Renal cortical epithelial cell (primary cell): ENCODE measurements around the gene MAN1A1. TPM values are rescaled to one million over a fixed set of nuclear protein-coding genes. Genes with fewer than 3 reads are reported as not detected.
A peak's percentile ranks its signal among the peaks of the same experiment; 100 is the strongest.
"Not testable (repeated sequence)": the region's sequence is repeated elsewhere in the genome, so short reads cannot be mapped to it uniquely, and the experiment has no call there.

Experiments used
- DNase-seq: peaks from one replicate; pipeline ENCODE4 v3.0.0-alpha.2; 2011; ENCODE audit warnings: low read depth
- total RNA-seq: library from RNA; depleted of rRNA; stranded (reverse); fragments of >200 nt; gene quantifications from 2 replicates; pipeline ENCODE4 v1.2.3, GENCODE V29; 2014

The MAN1A1 gene
- total RNA-seq, 1 donor from 2014 or later = 50.5 TPM

DNA sequence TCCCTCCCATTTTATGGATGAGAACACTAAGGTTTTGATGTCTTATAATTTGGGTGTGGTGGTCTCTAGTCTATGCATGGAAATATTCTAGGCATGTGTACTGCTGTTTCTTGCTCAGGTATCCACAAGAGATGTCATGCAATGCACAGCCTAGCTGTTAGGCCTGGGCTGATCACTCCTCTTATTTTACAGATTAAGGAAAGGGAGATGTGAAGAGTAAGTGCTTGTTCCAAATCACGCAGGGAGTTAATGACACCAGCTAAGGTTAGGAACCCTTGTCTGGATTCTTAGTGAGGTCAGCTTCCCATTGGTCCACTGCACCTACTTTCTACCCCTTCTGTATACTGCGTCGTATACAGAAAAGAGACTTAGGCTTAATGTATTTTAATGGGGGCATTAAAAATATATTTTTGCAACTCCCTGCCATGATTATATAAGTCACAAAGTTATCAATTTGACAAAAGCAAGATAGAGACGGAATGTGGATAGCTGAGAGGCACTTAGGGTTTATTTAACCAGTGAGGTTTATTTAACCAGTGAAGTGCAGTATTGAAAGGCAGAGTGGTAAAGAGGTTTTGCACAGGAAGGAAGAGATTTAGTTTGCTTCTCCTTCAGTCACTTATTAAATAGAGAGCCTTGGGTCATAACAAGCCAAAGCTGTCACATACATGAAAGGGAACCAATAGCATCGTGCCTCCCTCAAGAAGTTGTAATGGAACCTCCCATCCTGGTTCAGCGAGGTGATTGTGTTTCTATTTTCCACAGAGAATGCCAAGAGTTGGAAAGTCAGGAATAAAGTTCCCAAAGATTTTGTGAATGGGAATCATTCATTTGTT is 176.1 kb downstream of the MAN1A1 start:
- DNase-seq = peak; percentile 71

DNA sequence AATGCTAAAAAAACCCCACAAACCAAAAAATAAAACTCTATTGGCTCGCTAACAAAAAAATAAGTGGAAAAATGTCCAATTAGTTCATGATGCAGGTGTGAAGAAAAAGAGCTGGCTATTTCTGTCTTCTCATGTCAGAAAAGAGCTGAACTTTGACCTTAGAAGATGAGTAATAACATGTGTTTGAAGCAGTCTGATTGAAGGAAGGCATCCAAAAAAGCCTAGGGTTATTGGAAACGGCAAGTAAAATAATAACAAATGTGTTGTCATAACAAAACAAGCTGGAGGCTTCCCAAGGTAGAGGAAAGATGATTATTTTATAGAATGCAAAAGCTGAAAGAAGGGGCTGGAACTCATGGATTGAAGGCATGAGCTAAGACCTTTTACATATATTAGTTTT is 176.7 kb downstream of the MAN1A1 start:
- peak; percentile 72 for DNase-seq

DNA sequence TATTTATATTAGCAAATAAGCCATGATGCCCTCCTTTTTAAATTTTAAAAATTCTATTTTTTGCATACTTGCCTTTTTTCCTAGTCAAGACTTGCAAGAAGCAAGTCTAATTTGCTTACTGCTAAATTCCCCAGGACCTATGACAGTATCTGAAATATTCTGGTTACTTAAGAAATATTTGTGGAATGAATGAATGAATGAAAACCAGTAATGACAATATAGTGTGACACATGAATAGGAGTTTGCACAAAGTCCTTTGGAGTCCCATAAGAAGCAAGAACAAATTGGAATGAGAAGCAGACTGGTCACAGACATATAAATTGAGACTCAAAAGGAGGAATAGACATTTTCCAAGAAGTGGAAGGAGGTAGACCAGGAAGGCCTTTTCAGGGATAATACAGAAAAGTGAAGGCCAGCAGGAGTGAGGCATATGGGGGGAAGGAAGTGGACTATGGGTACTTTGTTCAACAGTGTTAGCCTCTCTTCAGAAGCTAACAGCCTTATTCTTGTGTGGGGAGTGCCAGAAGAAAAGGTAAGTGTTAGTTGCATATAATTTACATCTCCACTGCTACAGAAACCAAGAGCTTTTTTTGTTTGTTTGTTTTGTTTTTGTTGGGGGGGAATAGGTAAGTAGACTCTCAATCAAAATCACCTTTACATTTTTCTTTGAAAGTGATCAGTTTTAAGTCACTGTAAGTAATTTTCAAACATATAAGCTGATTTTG is 177.5 kb downstream of the MAN1A1 start:
- no peak for DNase-seq

DNA sequence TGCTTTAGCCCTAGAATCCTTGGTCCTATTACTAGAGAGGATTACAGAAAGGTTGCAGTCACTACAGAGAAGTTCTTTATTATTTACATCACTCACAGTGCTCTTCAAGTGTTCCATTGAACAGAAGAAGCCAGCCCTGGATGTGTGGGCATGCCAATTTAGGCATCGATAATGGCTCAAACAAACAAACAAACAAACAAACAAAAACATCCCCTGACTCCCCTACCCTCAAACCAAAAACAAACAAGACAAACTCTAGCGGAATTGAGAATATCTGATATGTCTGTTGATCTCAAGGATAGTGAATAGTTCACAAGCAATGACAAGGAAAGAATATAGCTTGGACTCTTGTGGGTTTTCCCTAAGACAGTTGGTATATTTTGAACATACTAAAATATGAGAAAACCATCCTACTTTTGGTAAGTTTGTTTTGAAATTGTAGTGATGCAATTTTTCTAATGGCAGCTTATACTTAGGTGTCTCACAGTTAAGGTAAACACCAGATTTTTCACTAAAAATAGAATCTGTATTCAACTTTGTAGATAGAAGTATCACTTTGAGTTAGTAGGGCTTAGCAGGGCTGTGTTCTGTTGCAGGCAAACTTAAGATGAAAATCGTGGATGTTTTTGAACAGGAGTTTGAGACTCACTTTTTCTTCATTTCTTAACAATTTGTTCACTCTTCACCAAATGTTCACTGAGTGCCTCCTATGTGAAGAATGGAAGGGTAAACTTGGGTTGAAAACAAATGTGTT is 178.3 kb downstream of the MAN1A1 start:
- DNase-seq = no peak

DNA sequence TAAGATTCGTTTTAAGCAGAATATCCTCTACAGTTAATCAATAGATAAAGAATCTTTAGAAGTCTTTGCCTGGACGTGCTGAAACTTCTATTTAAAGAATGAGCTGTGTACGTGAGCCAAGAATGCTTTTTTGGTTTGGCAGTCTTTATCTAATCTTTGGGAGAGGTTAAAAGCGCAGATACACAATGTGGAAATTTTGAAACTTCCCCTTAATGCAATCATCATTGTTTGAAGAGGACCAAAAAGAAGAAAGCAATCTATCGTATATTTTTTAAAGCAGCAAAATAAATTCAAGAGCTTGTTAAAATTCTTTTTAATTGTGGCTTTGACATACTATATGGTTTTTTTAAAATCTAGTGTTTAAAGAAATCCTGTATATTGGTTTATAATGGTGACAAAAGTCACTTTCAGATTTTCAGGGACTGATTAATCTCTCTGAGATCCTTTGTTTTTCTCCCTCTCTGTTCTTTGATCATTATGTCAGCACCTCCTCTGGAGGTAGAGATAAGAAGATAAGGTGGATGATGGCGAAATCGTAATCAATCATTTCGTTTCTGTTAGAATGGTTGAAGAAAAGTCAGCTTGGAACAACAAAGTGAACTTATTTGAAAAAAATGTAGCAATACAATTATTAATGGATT is 179.0 kb downstream of the MAN1A1 start:
- DNase-seq = no peak

DNA sequence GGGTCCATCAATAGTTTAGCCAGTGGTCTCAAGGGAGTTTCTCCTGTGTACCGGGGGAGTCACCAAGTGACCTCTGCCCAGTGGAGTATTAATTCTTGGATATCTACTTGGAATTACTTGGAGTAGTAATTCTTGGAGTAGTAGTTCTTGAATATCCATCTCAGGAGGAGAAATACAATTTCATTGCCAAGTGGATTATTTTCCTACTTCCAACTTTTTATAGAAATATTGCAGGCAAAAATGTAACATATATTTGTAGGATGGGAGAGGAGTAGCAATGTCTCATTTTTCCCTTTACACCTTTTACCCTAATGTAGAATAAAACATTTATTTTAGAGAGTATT is 179.5 kb downstream of the MAN1A1 start:
- no peak for DNase-seq

DNA sequence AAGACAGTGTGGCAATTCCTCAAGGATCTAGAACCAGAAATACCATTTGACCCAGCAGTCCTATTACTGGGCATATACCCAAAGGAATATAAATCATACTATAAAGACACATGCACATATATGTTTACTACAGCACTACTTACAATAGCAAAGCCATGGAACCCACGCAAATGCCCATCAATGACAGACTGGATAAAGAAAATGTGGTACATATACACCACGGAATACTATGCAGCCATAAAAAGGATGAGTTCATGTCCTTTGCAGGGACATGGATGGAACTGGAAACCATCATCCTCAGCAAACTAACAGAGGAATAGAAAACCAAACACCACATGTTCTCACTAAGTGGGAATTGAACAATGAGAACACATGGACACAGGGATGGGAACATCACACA is 180.2 kb downstream of the MAN1A1 start:
- DNase-seq = not testable (repeated sequence)

DNA sequence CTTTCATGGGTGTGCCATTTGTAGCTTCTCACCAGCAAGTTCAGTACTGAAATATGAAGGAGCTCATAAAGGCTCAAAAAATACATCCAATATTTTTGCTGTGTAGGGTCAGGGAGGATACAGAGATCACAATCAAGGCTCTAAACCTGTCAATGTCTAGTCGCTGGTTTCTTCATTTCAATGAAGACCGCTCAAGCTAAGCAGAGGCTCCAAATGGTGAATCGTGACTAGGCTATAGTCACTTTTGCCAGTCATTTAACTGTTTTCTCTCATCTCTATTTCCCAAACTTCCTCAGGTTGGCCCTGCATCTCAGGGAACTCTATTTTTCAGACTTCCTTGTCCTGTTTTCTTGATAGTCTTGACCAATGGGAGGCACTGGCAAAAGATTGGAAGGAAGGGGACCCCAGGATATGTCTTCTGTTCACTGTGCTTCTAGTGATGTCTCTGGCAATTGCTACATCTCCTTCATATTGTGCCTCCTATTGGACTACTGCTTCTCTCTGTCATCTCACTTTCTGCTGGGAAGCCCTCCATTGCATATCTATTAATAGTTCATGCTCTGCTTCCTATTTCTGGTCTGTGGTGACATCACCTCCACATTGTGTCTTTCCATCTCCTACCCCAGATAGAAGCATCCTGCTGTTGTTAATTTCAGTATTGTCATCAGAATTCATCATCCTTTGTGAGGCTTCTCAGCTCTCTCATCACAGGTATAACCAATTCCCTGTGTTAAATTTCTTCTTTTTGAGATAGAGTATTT is 183.4 kb downstream of the MAN1A1 start:
- no peak for DNase-seq

DNA sequence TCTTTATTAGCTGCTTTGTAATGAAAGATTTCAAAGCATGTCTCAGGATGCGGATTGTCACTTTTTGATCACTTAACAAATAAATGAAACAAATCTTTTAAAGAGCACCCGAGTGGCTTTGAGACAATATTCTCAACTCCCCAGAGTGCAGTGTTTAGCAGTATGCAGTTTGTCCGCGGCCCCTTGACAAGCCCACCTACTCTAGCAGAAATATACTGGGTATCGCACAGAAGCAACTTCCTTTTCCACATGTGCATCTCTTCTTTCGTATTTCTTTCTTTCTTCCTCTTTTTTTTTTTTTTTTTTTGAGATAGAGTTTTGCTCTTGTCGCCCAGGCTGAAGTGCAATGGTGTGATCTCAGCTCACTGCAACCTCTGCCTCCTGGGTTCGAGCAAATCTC is 186.6 kb downstream of the MAN1A1 start:
- no peak for DNase-seq

DNA sequence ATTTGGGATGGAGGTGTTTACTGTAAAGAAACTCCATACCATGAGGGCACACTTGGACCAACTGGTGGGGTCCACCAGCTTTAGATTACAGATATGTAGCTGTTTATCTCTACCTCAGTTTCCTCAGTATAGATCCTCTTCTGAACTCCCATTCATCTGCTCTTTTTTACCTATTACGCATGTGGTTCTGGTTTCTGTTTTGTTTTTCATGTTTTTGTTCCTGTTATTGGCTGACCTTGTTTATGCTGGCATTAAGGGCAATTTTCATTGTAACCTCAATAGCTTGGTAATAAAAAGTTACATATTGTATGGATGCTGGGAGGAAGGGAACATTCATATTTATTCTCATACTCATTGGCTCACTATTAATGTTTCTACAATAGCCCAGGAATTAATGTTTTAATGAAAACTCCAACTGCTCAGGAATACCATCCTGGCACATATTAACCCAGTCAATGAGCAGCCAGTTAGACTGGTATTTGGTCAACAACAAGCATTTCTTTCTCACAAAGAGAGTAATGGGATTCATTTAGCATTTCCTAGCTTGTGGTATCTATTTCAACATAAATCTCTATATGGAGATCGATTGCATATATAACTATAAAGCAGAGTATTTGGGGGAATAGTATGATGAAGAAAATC is 187.3 kb downstream of the MAN1A1 start:
- peak; percentile 83 for DNase-seq

DNA sequence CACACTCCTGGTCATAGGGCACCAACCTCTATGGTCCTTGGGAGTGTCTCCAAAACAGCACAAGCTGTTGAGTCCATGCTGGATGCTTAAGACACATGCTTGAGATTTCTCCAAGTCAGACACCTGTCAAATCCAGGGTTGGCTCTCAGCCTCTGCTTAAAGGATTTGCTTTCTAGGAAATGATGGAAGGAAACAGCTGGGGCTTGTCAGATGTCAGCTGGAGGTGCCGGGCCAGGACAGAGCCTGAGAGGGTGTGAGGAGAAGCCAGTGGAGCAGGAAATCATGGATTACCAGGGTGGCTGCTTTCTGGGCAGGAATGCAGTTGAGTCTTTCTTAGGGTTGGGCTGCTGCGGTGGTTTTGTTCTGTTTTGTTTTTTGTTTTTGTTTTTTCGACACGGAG is 188.1 kb downstream of the MAN1A1 start:
- peak; percentile 44 for DNase-seq

DNA sequence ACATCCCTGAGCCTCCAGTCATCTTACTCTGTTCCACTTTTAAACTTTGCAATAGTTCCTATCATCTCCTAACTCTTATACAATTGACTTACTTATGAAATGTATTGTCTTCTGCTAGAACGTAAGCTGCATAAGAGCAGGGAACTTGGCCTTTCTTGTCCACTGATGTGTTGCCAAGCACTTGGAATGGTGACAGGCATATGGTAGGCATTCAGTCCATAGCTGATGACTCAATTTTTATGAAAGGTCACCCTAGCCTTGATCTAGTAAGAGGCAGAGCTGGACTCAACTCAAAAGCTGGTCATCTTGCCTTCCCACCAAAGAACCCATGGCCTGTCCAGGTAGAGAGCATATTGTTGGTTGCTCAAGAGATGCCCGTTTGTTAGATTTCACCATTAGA is 188.7 kb downstream of the MAN1A1 start:
- no peak for DNase-seq

DNA sequence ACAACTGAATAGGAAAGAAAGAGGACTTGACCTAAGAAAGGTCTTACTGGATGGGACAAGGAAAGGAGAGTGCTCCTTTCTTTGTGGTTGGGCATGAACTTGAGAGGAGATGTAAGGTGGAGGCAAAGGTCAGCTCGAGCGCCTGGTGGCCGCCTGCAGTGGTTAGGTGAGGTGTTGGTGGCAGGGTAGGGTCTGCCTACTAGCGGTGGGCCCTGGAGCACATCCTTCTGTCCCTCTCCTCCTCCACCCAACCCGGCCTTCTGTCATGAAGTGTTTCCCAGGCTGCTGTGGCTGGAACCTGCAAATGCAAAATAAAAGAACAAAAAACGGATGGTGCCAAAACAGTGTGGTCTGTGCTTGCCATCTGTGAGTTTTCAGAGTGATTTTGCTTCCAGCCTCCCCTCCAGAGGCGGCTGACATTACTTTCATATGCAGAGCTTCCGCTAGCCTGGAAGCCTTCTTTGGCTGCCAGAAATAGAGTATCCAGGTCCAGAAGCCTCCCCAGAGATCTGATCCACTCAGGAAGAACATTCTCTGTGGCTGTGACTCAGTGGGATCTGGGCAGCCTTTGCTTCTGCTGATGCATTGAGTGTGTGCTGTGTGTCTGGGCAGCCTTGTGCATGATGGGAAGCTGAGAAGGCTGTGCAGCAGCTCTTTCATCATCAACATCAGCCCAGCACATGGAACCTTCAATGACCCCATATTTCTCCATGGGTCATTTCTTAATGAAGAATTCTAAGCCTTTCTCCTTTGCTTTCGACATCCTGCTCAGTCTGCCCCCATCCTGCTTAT is 191.3 kb downstream of the MAN1A1 start:
- peak; percentile 42 for DNase-seq

DNA sequence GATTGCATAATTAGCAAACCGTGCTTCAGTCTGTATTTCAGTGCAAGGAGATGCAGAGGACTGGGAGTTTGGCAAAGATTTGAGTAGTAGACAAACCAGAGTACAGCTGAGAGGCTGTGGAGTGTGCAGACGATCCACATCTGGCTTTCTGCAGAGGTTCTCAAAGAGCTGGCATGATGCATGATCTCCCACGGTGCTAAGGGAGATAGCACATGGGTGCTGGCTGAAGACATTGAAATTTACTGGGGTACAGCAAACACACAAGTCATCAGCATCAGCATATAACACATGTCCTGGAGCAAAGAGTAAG is 192.1 kb downstream of the MAN1A1 start:
- DNase-seq = no peak

DNA sequence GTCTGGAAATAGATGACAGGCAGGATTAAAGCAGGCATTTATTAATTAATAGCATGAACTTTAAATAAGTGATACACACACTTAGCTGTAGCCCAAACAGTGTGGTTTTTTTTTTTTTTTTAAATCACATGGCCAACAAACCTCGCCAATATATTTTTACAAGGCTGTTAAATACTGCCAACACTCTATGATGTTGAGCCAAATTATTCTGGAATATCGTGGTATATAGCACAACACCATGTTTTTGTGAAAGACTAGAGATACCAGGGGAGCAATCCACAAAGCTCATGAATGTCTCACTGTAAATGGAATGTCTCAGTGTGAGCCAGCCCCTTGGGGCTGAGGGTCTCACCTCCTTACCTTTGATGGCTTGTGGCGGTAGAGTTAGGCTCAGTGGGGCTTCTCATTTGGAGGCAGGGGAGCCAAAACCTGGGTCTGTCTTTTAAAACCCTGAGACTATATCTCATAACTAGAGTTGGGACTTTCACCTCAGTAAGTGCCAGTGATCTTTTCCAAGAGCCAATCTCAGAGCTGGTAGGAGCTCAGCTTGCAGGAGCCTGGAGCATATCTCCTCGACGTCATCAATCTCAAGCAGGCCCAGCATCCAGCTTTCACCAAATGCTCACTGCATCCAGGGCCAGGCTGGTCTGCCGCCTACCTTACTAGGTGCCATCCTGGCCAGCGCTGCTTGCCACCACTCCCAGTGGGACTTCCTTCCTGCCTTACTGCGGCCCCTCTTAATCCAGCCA is 192.6 kb downstream of the MAN1A1 start:
- no peak for DNase-seq

DNA sequence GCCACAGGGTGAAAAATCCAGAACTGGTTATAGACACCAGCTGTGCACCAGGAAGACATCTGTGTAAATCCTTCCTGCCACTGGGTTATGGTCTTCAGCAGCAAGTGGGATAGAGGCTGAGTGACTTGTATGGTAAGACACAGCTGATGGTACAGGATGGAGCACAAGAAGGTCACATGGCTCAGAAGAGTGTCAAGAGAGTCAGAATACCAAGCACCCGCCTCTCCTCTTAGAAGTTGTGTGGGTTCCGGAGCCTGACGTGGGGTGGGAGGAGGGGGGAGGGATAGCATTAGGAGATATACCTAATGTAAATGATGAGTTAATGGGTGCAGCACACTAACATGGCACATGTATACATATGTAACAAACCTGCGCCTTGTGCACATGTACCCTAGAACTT is 193.5 kb downstream of the MAN1A1 start:
- not testable (repeated sequence) for DNase-seq

DNA sequence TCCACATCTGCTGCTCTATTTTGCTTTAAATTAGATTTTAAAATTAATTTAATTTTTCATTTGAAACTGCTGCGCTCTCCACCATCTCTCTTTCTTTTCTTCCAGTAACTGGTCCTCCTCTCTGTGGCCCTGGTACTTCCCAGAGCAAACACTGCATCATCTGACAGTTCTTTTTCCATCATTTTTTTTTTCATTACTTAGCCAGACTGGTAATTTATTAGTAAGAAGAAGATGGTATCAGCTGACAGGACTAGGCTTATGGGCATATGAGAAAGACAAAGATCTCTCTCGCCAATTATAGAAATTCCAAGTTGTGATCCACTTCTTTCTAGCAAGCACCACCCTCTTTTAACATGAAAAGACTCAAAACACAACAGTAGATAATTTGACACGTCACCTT is 197.4 kb downstream of the MAN1A1 start:
- no peak for DNase-seq

DNA sequence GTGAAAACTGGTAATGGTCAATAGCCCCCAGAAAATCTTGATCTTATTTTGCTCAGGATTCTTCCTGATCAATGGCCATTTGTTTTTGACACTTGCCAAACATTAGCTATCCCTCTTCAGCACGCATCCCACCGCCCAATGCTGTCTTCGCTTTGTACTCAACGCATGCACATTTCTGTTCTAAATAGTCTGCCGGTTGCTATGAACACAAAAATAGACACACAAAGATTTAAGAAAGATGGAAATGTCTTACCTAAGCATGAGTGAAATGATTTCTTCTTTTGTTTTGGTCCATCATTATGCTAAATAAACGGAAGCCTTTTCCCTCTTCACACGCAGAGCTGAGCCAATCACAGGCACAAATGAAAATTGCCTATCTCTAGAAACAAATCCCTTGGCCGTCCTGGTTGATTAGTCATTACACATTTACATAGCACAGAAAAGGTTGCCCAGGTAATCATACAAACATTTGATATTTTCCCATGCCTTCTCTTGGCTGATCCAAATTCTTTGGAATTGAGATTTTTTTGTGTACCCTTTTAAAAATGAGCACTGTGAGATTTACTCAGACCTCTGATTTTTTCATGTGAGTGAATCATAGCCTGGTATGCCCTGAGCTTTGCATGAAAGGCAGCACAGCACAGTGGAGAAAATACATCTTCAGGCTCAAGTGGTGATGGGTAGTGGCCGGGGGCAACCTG is 200.6 kb downstream of the MAN1A1 start:
- DNase-seq = no peak
